Endothelial cell of umbilical vein (primary cell): ENCODE data around the gene MMUT. TPM values are rescaled to one million over a fixed set of nuclear protein-coding genes. Genes with fewer than 3 reads are reported as not detected.

ENCODE experiments used
- BruUV-seq: library from RNA; stranded (reverse); fragments of 400-500 nt; replicated peaks from 2 replicates; lab custom pipeline; 2021; lab: Mats Ljungman, UMichigan
- CTCF ChIA-PET: fragments of 300-600, 350-600 bp; sonication (Branson Sonifier 250); formaldehyde crosslinking; loops from one replicate; lab custom pipeline; 2021; ENCODE audit warnings: antibody characterized with exemption, inconsistent platforms; lab: Charles Lee
- POLR2A ChIA-PET: fragments of 300-600, 350-600 bp; sonication (Branson Sonifier 250); formaldehyde crosslinking; loops from one replicate; lab custom pipeline; 2021; ENCODE audit warnings: antibody characterized with exemption, inconsistent platforms; lab: Charles Lee
- DNase-seq: peaks from one replicate; pipeline ENCODE4 v3.0.0-alpha.2; 2011; ENCODE audit warnings: low read depth, low spot score
- FAIRE-seq: peaks from 2 replicates; lab custom pipeline; 2011; peaks lifted over from hg19 to GRCh38; lab: Jason Lieb, UNC
- H2AFZ ChIP-seq: 2 replicates; pipeline ENCODE4 v1.6.0; 2012; ENCODE audit warnings: low read depth, low read length, control low read depth, inconsistent platforms
- H3K27ac ChIP-seq: 2 replicates; pipeline ENCODE4 v1.5.1; 2011; ENCODE audit warnings: low read depth, mild to moderate bottlenecking, control low read depth, low read length, moderate library complexity; ENCODE audit not compliant: insufficient read depth
- H3K27me3 ChIP-seq, 2 experiments: 2 replicates each; pipeline versions ENCODE4 v1.6.0 to v1.6.1; 2011; ENCODE audit warnings: low read length in 2 of 2, mixed read lengths in 1 of 2; ENCODE audit not compliant: control insufficient read depth in 2 of 2, insufficient read depth in 2 of 2
- H3K36me3 ChIP-seq, 2 experiments: 2 replicates in 1 of 2; 3 replicates in 1 of 2; pipeline ENCODE4 v1.5.1; 2011; ENCODE audit warnings: low read length in 2 of 2, mild to moderate bottlenecking in 1 of 2, moderate library complexity in 1 of 2; ENCODE audit not compliant: control insufficient read depth in 2 of 2, insufficient read depth in 2 of 2; ENCODE audit errors: extremely low read depth in 1 of 2
- H3K4me1 ChIP-seq: 3 replicates; pipeline ENCODE4 v1.5.1; 2011; ENCODE audit warnings: mild to moderate bottlenecking, low read length; ENCODE audit not compliant: control insufficient read depth, insufficient read depth; ENCODE audit errors: extremely low read depth
- H3K4me2 ChIP-seq: 2 replicates; pipeline ENCODE4 v1.6.1; 2011; ENCODE audit warnings: low read length, control low read depth, mixed read lengths; ENCODE audit not compliant: insufficient read depth
- H3K4me3 ChIP-seq, 3 experiments: fragments of 200-600 bp in 1 of 3; sonication (generic), shearing (Covaris generic) in 1 of 3; replicated peaks in 1 of 3; 2 replicates each; pipeline ENCODE4 v1.5.1; 2011 to 2016; ENCODE audit warnings: control low read depth in 3 of 3, low read length in 3 of 3, mild to moderate bottlenecking in 2 of 3, inconsistent platforms in 1 of 3, low read depth in 1 of 3, moderate library complexity in 1 of 3; ENCODE audit not compliant: insufficient read depth in 1 of 3
- H3K79me2 ChIP-seq: 2 replicates; pipeline ENCODE4 v1.6.0; 2012; ENCODE audit warnings: low read length, inconsistent platforms; ENCODE audit not compliant: control insufficient read depth, insufficient read depth
- H3K9ac ChIP-seq: replicated peaks from 2 replicates; pipeline ENCODE3; 2011; ENCODE audit warnings: low read length, control low read depth; ENCODE audit not compliant: insufficient read depth; ENCODE audit errors: extremely low read depth
- H3K9me1 ChIP-seq: replicated peaks from 3 replicates; pipeline ENCODE4 v1.6.0; 2011; ENCODE audit warnings: mild to moderate bottlenecking, low read length; ENCODE audit not compliant: control insufficient read depth, insufficient read depth; ENCODE audit errors: extremely low read depth
- H3K9me3 ChIP-seq: replicated peaks from 2 replicates; pipeline ENCODE4 v1.5.1; 2012; ENCODE audit warnings: low read length, inconsistent platforms; ENCODE audit not compliant: control insufficient read depth, insufficient read depth
- H4K20me1 ChIP-seq: replicated peaks from 2 replicates; pipeline ENCODE3; 2011; ENCODE audit warnings: mild to moderate bottlenecking, low read length; ENCODE audit not compliant: control insufficient read depth, insufficient read depth; ENCODE audit errors: extremely low read depth
- FOS ChIP-seq: IDR thresholded peaks from 2 replicates; pipeline ENCODE4 v1.6.1; 2011; ENCODE audit warnings: mild to moderate bottlenecking, low read length, moderate library complexity, borderline replicate concordance; ENCODE audit not compliant: insufficient read depth
- GATA2 ChIP-seq: IDR thresholded peaks from 2 replicates; pipeline ENCODE4 v1.7.0; 2011; ENCODE audit warnings: low read depth, mild to moderate bottlenecking, moderate library complexity, mixed read lengths, low read length; ENCODE audit not compliant: insufficient read length, insufficient read depth
- JUN ChIP-seq: IDR thresholded peaks from 2 replicates; pipeline ENCODE4 v1.6.1; 2011; ENCODE audit warnings: borderline replicate concordance, low read depth; ENCODE audit not compliant: insufficient read length, insufficient read depth
- MAX ChIP-seq: IDR thresholded peaks from 2 replicates; pipeline ENCODE4 v1.6.1; 2011; ENCODE audit not compliant: insufficient read depth, insufficient read length
- MYC ChIP-seq: IDR thresholded peaks from one replicate; pipeline ENCODE4 v1.6.1; 2011; ENCODE audit warnings: mild to moderate bottlenecking, low read depth, low read length
- POLR2A ChIP-seq: IDR thresholded peaks from 2 replicates; pipeline ENCODE4 v1.6.1; 2012; ENCODE audit warnings: low read depth, mild to moderate bottlenecking, control low read depth, low read length
- POLR2AphosphoS5 ChIP-seq: IDR thresholded peaks from 2 replicates; pipeline ENCODE4 v1.6.1; 2012; ENCODE audit warnings: low read depth, mild to moderate bottlenecking, control low read depth, low read length, moderate library complexity; ENCODE audit not compliant: insufficient read depth
- dilution Hi-C: fragments of 300-500 bp; cut with MboI; formaldehyde crosslinking; loops from one replicate; pipeline ENCODE4 v1.15.0; 2019; ENCODE audit warnings: low sequenced_read_pairs; ENCODE audit not compliant: extremely low pct_ligation_motif_present
- intact Hi-C: fragments of 100-400 bp; cut with micrococcal nuclease; formaldehyde crosslinking; loops from one replicate; pipeline ENCODE4 v1.10.0; 2022
- polyA plus RNA-seq, 4 experiments: library from polyadenylated mRNA; depleted of rRNA in 3 of 4; stranded (reverse) in 3 of 4; unstranded in 1 of 4; fragments of >200 nt; gene quantifications; 2 replicates each; pipeline versions ENCODE4 v1.2.1 to v1.2.3, GENCODE V29; 2011 to 2012; ENCODE audit warnings: missing spikeins in 1 of 4
- total RNA-seq: library from RNA; stranded (reverse); gene quantifications from 2 replicates; pipeline ENCODE4 v1.2.3, GENCODE V29; 2021
- TF ChIP-seq, protein P1 (sequence below), 2 donors: IDR thresholded peaks; 1 replicate in 1 of 2; 2 replicates in 1 of 2; pipeline ENCODE4 v1.5.1; 2011; ENCODE audit warnings: low read length in 2 of 2, mild to moderate bottlenecking in 2 of 2, moderate library complexity in 2 of 2, control low read depth in 1 of 2, inconsistent platforms in 1 of 2, low read depth in 1 of 2; ENCODE audit not compliant: insufficient read depth in 1 of 2; ENCODE audit errors: extremely low read depth in 1 of 2

MMUT gene
- total and polyA plus RNA-seq, 2 donors (not counting 3 experiments of a cell fraction or from before 2014, with no cell fraction given) = 7.8 to 15.7 TPM

GRCh38 chr6:49384904-49385303 lies 78.1 kb downstream of the MMUT start:
- BruUV-seq = no TSS peak
- DNase-seq (no peak), FAIRE-seq (no peak)
- POLR2A ChIA-PET = no interaction called here
- H4K20me1 ChIP-seq = no peaks in the 10 kb centered on the region
- H3K27me3 ChIP-seq = no peaks in the 10 kb centered on the region
- intact Hi-C loops (no loop called here), dilution Hi-C loops (no loop called here)
- no peaks in the 10 kb centered on the region for H3K9me1 ChIP-seq
- no peak overlapping the region for H3K27ac ChIP-seq
- H2AFZ ChIP-seq = no peak overlapping the region
- H3K9ac ChIP-seq = no peak overlapping the region
- H3K4me1 ChIP-seq = no peaks in the 10 kb centered on the region
- no peaks in the 10 kb centered on the region for H3K9me3 ChIP-seq
- no peaks in the 10 kb centered on the region for H3K79me2 ChIP-seq
- CTCF ChIA-PET = interaction anchor here (1.0 to 1.4 kb wide), 2 partner anchors 11 to 16 kb away, joined by 3 read pairs; no protein-coding TSS in a partner anchor
- H3K36me3 ChIP-seq = no peaks in the 10 kb centered on the region
- no peak for TF ChIP-seq FOS
- TF ChIP-seq JUN = no peak
- no peak for TF ChIP-seq MAX
- TF ChIP-seq POLR2AphosphoS5 = no peak
- TF ChIP-seq MYC = no peak
- TF ChIP-seq POLR2A = no peak
- no peak for TF ChIP-seq GATA2
- TF ChIP-seq, protein P1, sequence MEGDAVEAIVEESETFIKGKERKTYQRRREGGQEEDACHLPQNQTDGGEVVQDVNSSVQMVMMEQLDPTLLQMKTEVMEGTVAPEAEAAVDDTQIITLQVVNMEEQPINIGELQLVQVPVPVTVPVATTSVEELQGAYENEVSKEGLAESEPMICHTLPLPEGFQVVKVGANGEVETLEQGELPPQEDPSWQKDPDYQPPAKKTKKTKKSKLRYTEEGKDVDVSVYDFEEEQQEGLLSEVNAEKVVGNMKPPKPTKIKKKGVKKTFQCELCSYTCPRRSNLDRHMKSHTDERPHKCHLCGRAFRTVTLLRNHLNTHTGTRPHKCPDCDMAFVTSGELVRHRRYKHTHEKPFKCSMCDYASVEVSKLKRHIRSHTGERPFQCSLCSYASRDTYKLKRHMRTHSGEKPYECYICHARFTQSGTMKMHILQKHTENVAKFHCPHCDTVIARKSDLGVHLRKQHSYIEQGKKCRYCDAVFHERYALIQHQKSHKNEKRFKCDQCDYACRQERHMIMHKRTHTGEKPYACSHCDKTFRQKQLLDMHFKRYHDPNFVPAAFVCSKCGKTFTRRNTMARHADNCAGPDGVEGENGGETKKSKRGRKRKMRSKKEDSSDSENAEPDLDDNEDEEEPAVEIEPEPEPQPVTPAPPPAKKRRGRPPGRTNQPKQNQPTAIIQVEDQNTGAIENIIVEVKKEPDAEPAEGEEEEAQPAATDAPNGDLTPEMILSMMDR (IDR thresholded peaks at IDR 0.05; ENCODE audit: extremely low read depth in 1 of 2, insufficient read depth in 1 of 2, low read depth in 1 of 2, low read length in 2 of 2) = no peak
- H3K4me3 ChIP-seq = no peak overlapping the region
- H3K4me2 ChIP-seq = no peak overlapping the region

Other genes with a start within 250 kb of the MMUT start
- gene CENPQ, start 117 bp upstream of the MMUT start, total RNA-seq = 8.0 and 8.2 TPM in 2 replicates
- 2.2 and 3.3 TPM in 2 replicates for gene CENPQ, start 117 bp upstream of the MMUT start, polyA plus RNA-seq
- not detected in 2 replicates for gene GLYATL3, start 36.7 kb upstream of the MMUT start, total RNA-seq
- not detected in 2 replicates for gene GLYATL3, start 36.7 kb upstream of the MMUT start, polyA plus RNA-seq
- gene C6orf141, start 87.4 kb upstream of the MMUT start, total RNA-seq = 13.7 and 15.5 TPM in 2 replicates
- 4.1 and 5.7 TPM in 2 replicates for gene C6orf141, start 87.4 kb upstream of the MMUT start, polyA plus RNA-seq
- gene RHAG, start 173.6 kb upstream of the MMUT start, total RNA-seq = not detected in 2 replicates
- not detected in 2 replicates for gene RHAG, start 173.6 kb upstream of the MMUT start, polyA plus RNA-seq